Jurkat, Clone E6-1 (cell line): ENCODE measurements around the gene HRH3.

Source experiments
- DNase-seq: peaks from one replicate; pipeline ENCODE4 v3.0.0-alpha.2; 2011; ENCODE audit warnings: low read depth, low spot score
- H3K4me3 ChIP-seq: 2 replicates; pipeline ENCODE4 v1.5.1; 2011; ENCODE audit warnings: mild to moderate bottlenecking, low read length, control low read depth, moderate library complexity

HRH3 gene

DNA sequence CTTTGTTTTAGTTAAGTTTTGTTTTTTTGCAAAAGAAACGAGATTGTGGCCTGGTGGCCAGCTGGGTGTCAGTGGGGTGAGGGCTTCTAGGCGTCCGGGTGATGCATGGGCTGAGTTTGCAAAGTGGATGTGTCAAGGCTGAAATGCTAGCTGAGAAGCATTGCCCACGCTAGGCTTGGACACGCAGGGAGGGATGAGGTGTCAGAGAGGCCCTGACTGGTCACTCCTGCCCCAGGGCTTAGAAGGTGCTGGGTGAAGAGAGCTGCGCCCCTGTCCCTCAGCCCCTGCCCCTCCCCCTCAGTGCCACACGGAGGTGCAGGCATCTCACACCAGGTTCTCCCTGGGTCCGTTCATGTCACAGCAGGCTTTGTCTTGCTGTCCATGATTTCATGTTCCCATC, 26.4 kb upstream of the HRH3 start:
- DNase-seq: no peak
- no peak overlapping the region for H3K4me3 ChIP-seq

DNA sequence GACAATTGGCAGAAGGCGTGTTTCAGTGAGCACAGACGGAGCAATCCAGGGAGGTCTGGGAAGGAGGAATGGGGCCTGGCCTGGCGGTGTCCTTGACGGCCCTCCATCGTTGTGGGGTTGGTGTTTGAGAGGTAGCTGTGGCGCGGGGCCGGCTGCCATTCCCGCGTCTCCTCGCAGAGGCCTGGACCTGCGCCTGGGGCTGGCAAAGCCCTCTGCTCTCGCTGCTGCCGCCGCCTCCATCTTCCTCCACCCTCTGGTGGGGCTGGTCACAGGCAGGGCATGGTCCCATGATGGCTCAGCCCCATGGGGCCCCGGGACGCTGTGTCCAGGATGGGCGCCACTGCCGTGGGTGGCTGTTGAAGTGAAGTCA, 25.8 kb upstream of the HRH3 start:
- DNase-seq: no peak

DNA sequence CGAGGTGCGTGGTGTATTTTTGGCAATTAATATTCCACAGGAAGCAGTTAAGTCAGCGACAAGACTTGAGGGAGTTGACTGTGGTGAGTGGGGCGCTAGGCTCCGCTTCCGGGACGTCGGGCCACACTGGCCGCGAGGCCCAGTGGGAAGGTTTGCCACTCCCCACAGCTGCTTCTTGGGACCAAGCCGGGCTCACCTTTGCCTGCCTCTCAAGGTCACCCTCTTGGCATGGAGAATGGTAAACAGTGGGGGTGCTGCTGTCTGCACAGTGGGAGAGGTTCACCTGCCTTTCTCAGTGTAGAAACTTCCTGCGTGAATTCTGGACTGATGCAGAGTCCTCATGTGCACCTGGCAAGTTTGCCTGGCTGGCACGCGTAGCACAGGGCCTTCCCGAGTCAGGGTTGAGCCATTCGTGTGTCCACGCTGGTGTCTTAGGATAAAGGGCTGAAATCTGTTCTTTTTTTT, 24.6 kb upstream of the HRH3 start:
- H3K4me3 ChIP-seq: no peak overlapping the region
- DNase-seq: no peak

More for the DNA sequence above, 25.8 kb upstream of the HRH3 start:
- H3K4me3 ChIP-seq: no peak overlapping the region

DNA sequence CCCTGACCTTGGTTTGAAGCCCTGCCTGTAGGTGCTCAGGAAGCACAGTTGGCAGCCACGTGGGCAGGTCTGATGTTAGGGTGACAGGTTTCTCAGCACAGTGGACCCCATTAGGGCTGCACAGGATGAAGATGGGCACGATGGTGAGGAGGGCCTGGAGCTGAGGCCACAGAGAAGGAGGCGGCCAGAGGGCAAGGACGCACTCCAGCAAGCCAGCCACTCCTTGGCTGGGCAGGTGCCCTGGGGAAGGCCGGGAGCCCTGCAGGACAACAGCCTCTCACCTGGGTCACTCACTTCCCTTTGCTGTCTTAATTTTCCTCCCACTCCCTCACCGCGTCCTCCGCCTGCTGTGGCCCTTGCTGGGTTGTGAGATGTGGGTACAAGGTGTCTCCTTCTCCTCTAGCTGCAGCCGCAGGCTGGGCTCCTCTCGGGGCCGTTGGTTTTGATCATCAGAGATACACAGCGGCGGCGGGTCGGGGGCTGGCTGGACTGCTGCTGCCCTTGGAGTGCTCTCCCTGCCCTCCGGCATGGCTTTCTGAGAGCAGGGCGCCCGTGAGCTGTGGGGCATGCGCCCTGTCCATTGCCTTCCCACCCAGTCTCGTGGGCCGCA, 23.9 kb upstream of the HRH3 start:
- DNase-seq: no peak
- no peak overlapping the region for H3K4me3 ChIP-seq

DNA sequence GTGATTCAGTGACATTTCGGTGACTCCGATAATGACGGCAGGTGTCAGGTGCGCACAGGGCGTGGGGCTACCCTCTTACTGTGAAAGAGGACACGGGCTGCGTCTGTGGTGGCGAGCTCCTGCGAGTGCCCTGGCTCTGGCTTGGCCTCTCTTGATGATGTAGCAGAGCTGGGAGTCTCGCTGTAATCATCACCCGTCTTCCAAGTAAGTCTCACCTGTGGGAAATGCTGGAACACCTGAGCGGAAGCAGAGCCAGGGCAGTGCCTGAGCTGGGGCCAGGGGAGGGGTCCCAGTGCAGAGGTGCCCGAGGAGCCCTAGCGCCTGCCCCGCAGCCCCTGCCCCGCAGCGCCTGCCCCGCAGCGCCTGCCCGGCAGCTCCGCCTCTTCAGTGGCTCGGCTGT, 23.0 kb upstream of the HRH3 start:
- H3K4me3 ChIP-seq: no peak overlapping the region

DNA sequence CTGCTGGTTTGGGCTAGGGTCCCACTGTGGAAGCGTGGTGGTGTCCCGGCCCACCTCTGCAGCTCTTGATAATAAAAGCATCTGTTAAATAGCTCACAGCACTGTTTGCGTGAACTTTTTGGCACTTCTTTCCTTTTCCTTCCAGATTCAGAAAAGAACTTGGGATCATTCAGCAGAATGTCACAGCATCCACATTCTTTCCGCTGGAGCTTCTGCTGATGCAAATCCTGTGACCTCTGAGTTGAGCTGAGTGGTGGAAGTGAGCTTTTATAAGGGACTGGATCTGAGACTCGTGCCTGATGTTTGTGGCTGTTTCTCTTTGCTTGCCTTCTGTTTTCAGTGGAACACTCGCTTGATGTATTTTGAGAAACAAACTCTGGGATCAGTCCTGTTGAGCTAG, 22.1 kb upstream of the HRH3 start:
- no peak overlapping the region for H3K4me3 ChIP-seq
- DNase-seq: no peak

More for the DNA sequence above, 23.0 kb upstream of the HRH3 start:
- DNase-seq: no peak

DNA sequence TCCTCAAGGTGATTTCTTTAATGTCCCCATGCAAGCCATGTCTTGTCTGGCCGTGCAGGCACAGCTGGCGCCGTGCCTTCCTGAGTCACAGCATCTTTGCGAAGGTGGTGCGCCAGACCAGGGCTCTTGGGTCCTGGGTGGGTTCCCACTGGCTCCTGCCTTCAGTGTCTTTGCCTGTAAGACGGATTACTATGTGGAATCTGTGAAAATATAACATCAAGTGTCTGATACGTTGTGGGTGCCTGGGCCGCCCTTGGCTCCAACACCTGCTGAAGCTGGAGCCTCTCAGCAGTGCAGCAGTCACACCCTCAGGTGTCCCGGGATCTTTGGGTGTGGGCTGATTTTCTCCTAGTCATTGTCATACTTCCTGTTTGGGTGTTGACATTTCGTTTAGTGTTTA, 21.4 kb upstream of the HRH3 start:
- H3K4me3 ChIP-seq: no peak overlapping the region
- DNase-seq: no peak

DNA sequence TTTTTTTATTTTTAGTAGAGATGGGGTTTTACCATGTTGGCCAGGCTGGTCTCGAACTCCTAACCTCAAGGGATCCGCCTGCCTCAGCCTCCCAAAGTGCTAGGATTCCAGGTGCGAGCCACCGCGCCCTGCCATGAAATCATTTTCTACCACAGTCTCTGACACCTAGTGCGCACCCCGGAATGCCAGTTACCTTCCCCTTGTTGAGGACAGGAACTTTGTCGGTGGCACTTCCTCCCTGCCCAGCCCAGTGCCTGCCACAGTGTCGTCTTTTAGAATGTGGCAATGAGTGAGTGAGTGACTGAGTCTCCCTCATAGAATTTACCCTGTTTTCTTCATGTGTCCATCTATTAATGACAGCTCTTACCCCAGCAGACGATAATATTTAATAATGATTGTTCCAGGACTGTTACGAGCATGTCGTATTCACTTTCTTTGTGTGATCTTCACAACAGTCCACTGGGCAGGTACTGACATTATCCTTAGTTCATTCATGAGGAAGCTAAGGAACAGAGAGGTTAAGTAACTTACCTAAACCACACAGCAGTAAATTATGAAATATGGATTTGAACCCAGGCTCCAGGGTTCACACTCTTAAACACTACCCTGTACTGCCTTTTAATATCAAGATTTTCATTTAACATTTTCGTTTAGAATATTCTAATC, 20.1 kb upstream of the HRH3 start:
- no peak for DNase-seq
- no peak overlapping the region for H3K4me3 ChIP-seq

DNA sequence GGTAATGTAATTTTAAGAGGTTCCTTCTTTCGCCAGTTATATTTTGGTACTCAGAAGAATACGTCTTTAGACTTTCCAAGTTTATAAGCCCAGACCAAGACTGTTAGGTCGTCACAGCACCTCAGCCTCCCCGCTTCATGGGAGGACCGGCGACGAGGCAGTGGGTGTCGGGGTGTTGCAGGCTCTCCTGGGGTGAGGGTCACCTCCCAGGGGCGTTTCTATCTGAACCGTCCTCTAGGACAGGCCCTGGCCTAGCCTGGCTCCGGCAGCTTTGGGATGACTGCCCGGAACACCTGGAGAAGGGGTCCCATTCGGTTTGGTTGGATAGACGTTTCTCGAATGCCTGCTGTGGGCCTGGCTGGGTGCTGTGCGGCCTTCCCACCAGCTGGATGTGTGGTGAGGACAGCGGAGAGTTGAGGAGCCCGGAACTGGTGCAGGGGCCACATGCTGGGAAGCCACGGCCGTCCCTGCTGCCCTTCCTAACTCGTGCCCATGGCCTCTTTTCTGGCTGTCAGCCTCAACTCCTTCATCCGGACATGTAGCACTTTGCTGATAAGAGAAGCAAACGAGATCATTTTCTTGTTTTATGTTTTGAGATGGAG, 19.3 kb upstream of the HRH3 start:
- DNase-seq: no peak
- peak overlapping the region; percentile 71 for H3K4me3 ChIP-seq

DNA sequence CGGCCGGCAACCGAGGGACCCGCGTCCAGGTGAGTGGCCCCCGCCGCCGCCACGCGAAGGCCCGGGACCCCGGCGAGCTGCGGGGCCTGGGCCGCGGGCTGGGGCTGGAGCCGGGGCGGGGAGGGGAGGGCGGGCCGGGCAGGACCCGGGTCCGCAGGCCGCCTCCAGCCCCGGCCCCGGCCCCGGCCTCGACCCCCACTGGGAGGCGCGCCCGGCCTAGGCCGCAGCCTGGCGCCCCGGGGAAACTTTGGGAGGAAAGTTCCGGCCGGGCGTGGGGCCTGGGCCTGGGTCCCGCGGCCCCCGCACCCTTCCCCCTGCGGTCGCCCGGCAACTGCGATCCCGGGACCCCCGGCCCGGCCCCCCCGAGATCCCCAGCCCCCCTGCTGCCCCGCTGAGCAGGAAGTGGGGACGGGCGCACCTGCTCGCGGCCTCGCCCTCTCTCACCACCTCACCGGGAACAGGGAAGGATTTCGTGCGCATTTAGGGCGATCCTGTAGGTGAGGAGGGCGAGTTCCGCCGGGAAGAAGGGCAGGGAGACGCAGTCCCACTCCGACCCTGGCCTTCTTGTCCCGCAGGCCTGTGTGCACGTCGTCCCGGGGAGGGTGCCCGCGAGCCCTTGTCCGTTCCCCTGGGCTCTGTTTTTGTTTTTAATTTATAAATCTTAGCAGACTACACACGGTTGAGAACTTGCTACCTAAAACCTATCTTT, 18.6 kb upstream of the HRH3 start:
- DNase-seq: no peak
- H3K4me3 ChIP-seq: peak overlapping the region; percentile 71

DNA sequence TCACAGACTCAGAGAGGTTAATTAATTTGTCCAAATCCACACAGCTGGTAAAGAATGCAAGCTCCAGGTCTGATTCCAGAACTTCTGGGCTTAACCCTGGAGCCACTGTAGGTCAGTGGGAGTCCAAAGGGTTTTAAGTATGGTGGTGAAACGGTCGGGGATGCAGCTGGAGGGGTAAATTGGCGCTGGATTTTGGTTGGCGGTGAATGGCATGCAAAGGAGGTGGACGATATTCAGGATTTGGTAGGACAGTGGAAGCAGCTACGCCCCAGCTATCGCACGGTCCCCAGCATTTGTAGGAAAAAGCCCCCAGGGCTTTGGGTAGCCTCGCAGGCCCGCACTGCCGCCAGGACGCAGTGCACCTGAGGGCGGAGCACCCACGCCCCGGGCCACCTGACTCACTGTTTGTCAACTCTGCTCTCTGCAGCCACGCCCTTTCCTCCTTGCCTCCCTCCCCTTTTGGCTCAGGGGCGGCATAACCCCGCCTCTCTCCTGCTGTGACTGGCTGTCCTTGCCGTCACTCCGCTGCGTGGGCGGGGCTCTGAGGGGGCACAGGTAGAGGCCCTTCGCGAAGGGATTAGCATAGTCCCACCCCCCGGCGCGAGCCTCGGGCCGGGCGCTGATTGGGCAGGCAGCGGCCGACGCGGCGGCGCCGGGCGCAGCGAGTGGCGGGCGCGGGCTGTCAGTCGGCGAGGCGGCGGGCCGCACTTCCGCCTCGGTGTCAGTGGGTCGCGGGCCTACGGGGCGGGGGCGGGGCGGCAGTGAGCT, 17.9 kb upstream of the HRH3 start, which contains the start of gene OSBPL2:
TSS of gene OSBPL2 (plus strand) at position 721 of the 768 bp plus-strand sequence. CDS start 17,664 bp downstream, outside the sequence.
- peak within 1 kb of the TSS; percentile 71 for H3K4me3 ChIP-seq
- DNase-seq: peak; percentile 96

DNA sequence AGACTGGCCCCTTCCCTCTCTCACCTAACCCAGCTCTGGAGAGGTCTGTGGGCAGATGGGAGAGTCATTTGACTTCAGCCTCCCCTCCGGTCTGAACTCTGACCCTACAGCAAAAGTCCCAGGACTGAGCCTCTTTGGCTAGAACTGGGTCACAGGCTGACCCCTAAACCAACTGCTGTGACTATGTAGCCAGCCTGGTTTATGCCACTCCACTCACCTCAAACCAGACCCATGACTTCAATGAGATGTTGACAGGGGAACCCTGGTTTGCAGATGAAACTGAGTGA, 17.4 kb upstream of the HRH3 start:
- no peak overlapping the region for H3K4me3 ChIP-seq
- DNase-seq: no peak

DNA sequence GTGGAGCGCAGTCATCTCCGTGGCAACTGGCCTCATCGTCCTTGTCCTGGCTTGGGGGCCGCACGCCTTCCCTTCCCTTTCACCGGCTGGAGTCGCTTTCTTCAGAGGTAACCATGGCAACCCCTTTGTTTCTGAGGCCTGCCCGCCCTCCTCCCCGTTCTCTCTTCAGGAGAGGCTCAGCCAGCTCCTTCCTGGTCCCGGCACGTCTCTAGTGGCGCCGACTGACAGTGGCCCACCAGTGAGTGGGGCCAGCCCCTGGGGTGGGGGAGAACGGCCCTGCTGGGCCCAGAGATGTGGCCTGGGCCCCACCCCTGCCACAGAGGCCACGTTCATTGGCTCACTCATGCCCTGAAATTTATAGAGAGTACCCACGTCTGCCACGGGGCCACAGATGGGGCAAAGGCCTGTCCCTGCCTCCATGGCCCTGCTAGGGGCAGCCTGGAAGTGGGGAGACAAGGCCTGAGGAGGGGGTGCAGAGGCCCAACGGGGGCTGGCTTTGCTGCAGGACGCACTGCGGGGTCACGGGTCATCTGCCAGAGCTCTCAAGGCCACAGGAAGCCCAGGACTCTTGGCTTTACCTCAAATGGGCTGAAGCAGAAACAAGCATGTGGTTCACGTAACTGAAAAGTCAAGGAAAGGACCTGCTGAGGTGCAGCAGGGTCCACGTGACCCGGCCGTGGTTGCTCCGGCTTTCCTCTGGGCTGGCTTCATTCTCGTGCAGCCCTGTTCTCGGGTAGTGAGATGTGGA, 16.9 kb upstream of the HRH3 start:
- H3K4me3 ChIP-seq: no peak overlapping the region
- no peak for DNase-seq

DNA sequence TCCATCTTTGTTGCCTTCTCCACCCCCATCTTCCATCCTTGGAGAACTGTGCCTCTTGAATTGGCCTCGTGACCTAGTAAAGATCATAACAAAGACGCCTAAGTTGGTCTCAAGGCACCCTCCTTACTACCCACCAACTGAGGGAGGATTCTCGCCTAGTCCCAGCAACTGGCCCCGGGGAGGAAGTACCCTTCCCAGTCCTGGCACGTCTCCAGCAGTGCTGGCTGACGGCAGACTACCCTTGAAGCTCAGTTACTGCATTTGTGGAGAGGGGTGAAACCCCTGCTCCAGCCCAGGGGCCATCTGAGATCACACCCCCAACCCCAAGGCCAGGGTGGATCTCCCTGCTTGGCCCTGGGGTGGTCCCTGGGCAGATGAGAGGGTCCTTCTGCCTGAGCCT, 16.1 kb upstream of the HRH3 start:
- DNase-seq: no peak
- no peak overlapping the region for H3K4me3 ChIP-seq

DNA sequence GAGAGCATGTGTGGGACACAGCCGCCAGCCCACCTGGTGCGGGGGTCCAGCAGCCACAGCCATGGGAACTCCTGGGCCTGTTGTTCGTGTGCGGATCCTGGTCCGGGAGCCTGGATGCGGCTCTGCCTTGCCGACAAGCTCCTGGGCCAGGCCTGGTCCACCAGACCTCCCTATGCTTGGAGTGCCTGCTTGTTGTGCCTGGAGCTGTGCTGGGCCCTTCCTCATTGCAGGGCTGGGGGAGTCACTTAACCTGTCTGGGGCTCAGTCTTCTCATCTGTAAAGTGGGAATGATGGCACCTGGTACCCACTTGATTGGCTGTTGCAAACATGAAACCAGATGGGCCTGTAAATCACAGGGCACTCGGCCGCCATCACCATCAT, 15.7 kb upstream of the HRH3 start:
- no peak for DNase-seq
- H3K4me3 ChIP-seq: no peak overlapping the region

DNA sequence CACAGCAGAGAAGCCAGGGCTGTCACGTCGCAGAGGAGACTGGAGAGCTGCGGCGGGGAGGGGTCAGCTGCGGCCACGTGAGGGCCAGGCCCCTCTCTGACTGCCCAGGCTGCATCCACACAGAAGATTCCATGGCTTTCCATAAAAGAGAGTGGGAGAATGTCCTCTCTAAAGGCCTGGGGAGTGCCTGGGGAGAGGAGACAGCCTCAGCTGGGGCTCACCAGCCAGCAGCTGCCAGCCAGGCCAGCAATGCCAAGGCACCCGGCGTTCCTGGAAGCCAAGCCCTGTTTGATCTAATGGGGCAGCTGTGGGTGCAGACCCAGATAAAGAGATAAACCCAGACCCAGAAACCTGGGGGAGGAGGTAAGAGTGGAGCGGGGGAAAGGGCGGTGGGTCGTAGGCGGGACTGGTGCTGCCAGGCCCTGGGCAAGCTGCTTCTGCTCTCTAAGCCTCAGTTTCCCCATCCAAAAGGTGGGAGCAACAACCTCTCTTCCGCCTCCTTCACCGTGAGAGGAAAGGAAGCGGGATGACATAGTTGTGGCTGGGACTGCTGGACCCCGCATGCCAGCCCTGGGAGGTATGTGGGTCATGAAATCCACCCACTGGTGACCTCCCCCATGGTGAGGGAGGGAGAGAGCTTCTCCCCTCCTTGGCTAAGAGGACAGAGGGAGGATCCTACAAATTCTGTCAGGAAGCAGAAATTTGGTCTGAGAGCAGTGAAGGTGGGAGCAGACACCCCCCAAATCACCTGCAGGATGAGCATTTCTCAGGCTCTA, 15.1 kb upstream of the HRH3 start:
- DNase-seq: no peak

DNA sequence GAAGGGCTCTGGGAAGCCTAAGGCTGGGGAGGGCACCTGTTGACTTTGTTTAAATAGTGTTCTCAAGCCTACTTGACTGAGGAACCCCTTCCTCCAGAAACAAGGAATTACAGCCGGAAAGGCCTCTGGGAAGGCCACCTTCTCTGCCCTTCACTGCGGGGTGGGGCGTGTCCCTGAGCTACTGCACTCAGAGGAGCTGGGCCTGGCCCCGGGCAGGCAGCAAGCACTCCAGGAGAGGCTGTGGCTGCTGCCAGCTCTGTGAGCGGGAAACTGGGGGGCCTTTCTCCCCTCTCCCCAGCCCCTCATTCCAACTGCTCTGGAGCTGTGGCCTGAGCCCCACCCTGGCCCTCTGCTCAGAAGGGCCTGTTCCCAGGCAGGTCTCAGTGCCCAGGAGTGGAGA, 14.3 kb upstream of the HRH3 start:
- no peak for DNase-seq
- H3K4me3 ChIP-seq: no peak overlapping the region

More for the DNA sequence above, 15.1 kb upstream of the HRH3 start:
- no peak overlapping the region for H3K4me3 ChIP-seq

DNA sequence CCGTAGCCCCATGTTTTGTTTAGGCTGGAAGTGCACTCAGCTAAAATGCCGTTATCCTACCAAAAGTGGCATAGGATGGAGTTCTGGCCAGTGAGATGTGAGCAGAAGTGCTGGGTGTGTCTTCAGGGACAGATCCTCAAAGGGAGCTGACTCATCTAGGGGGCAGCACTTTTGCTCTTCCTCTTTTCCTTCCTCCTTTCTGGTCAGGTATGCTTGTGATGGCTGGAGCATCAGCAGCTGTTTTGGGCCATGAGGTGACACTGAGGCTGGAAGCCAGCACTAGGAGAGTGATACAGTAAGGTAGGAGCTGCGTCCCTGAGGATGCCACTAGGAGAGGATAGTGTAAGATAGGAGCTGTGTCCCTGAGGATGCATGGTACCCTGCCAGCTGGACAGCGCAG, 13.6 kb upstream of the HRH3 start:
- DNase-seq: no peak

More for the DNA sequence above, 13.6 kb upstream of the HRH3 start:
- H3K4me3 ChIP-seq: no peak overlapping the region
